ENCODE data around the gene TGM2. TPM values are rescaled to one million over a fixed set of nuclear protein-coding genes. Genes with fewer than 3 reads are reported as not detected.

TGM2 gene
- total RNA-seq, 1 experiment from 2014 or later, result 138 TPM

DNA sequence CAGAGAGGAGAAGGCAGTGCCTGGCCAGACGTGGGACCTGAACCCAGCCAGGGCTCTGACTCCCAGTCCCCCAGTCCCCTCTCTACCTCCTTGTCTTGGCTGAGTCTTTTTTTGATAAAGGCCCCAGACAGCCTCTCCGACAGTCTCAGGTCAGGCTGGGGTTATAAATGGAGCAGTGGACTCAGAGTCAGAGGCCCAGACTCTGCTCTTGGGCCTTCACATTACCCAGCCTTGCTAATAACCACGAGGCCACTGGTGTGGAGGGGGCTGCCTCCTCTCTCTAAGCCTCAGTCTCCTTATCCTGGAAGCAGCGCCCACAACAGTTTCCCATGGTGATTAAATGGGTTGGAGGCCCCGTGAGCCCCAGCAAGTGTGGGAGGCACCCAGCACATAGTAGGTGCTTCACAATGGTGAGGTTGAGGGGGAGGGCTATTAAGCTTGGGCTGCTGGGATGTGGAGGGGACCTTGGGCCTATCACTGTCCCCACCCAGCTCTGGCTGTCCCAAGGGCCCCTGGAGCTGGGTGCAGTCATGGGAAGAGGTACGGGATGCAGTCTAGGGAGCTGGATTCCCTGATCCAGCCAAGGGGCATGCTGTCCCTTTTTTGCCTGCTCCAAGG, 35.7 kb downstream of the TGM2 start:
- Mint-ChIP-seq H3K27ac (ENCODE audit: unreplicated experiment) (peak overlapping the region; percentile 33), H3K9me3 (ENCODE audit: unreplicated experiment) (no peaks in the 10 kb centered on the region), H3K4me1 (ENCODE audit: low read depth, unreplicated experiment) (peaks cover 40% of the 10 kb centered on the region), H3K27me3 (ENCODE audit: insufficient read depth, unreplicated experiment) (no peaks in the 10 kb centered on the region), H3K36me3 (ENCODE audit: insufficient read depth, unreplicated experiment) (no peaks in the 10 kb centered on the region), H3K4me3 (ENCODE audit: unreplicated experiment) (no peak overlapping the region)
- Histone ChIP-seq H3K4me1 (peaks cover 33% of the 10 kb centered on the region), H3K4me3 (ENCODE audit: low read depth, low read length) (no peak overlapping the region), H3K27me3 (replicated peaks; ENCODE audit: control insufficient read depth, insufficient read depth, low read length) (no peaks in the 10 kb centered on the region), H3K9me3 (no peaks in the 10 kb centered on the region), H3K36me3 (ENCODE audit: control insufficient read depth, insufficient read depth, low read length) (no peaks in the 10 kb centered on the region)
- intact Hi-C loops (cut with micrococcal nuclease; ENCODE audit: unreplicated experiment), result no loop called here
- POLR2A ChIA-PET, result no interaction called here
- CTCF ChIA-PET, result interaction anchor here (1.5 kb wide), 1 partner anchor 56 kb away, joined by 5 read pairs; no protein-coding TSS in a partner anchor
- DNase-seq, result peak in 1 of 2 experiments; percentile 43
- TF ChIP-seq, protein P1, sequence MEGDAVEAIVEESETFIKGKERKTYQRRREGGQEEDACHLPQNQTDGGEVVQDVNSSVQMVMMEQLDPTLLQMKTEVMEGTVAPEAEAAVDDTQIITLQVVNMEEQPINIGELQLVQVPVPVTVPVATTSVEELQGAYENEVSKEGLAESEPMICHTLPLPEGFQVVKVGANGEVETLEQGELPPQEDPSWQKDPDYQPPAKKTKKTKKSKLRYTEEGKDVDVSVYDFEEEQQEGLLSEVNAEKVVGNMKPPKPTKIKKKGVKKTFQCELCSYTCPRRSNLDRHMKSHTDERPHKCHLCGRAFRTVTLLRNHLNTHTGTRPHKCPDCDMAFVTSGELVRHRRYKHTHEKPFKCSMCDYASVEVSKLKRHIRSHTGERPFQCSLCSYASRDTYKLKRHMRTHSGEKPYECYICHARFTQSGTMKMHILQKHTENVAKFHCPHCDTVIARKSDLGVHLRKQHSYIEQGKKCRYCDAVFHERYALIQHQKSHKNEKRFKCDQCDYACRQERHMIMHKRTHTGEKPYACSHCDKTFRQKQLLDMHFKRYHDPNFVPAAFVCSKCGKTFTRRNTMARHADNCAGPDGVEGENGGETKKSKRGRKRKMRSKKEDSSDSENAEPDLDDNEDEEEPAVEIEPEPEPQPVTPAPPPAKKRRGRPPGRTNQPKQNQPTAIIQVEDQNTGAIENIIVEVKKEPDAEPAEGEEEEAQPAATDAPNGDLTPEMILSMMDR (IDR thresholded peaks at IDR 0.05; ENCODE audit: insufficient read depth in 1 of 2, low read depth in 1 of 2, low read length in 1 of 2, severe bottlenecking in 1 of 2, unreplicated experiment in 1 of 2), result no peak
- no TSS peak for BruUV-seq (replicated peaks)

DNA sequence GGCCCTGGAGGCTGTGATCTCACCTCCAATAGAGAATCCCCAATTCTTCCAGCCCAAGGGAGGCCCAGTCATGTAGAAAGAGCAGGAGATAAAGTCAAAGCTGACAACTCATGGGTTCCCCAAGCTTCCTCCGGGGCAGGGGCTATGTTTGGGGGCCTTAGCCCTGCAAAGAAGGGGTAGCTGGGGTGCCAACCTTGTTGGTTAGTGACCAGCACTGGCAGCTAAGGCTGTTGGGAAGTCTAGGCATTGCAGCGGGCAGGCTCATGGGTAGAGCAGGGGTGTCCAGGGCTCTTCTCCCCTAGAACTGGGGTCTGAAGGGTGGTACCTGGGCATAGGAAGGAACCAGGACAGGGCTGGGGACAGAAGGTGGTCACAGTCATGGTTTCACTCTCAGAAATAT, 36.4 kb downstream of the TGM2 start:
- H3K4me1 Mint-ChIP-seq (ENCODE audit: low read depth, unreplicated experiment), result peaks cover 35% of the 10 kb centered on the region
- Histone ChIP-seq H3K36me3 (ENCODE audit: control insufficient read depth, insufficient read depth, low read length) (no peaks in the 10 kb centered on the region), H3K9me3 (no peaks in the 10 kb centered on the region), H3K4me1 (peaks cover 27% of the 10 kb centered on the region), H3K4me3 (ENCODE audit: low read depth, low read length) (no peak overlapping the region), H3K27me3 (replicated peaks; ENCODE audit: control insufficient read depth, insufficient read depth, low read length) (no peaks in the 10 kb centered on the region)
- no peak overlapping the region for H3K4me3 Mint-ChIP-seq (ENCODE audit: unreplicated experiment)
- no peaks in the 10 kb centered on the region for H3K27me3 Mint-ChIP-seq (ENCODE audit: insufficient read depth, unreplicated experiment)
- intact Hi-C loops (cut with micrococcal nuclease; ENCODE audit: unreplicated experiment), result no loop called here
- TSS peak; percentile 76 for BruUV-seq (replicated peaks)
- POLR2A ChIA-PET, result interaction anchor here (0.6 kb wide), 1 partner anchor 65 kb away, joined by 3 read pairs; no protein-coding TSS in a partner anchor
- no peaks in the 10 kb centered on the region for H3K36me3 Mint-ChIP-seq (ENCODE audit: insufficient read depth, unreplicated experiment)
- peak overlapping the region; percentile 33 for H3K27ac Mint-ChIP-seq (ENCODE audit: unreplicated experiment)
- no peak for DNase-seq
- CTCF ChIA-PET, result no interaction called here
- no peaks in the 10 kb centered on the region for H3K9me3 Mint-ChIP-seq (ENCODE audit: unreplicated experiment)
- TF ChIP-seq, protein P1 (IDR thresholded peaks at IDR 0.05; ENCODE audit: insufficient read depth in 1 of 2, low read depth in 1 of 2, low read length in 1 of 2, severe bottlenecking in 1 of 2, unreplicated experiment in 1 of 2), result no peak

DNA sequence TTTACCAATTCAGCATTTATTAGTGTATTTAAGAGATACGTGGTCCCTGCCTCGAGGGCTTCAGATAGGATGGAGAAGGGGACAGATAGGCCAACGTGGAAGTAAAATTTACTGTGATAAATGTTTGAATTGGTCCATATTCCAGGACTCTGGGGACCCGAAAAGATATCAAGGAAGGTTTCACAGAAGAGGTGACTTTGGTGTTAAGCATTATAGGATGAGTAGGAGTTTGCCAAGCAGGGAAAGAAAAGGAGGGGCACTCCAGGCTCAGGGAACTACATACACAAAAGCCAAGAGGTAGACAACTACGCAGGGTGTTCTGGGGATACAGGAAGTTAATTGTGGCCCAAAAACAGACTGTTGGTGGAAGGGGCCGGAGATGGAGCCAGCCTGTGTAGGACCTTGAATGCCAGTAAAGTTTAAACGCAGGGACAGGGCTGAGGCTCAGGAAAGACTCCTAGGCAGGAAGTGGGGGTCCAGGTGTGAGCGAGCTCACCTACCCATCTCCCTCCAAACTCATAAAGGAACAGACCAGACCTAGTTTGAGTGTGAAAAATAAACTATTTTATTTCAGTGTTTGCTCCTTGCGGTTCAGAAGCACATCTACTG, 37.0 kb downstream of the TGM2 start:
- intact Hi-C loops (cut with micrococcal nuclease; ENCODE audit: unreplicated experiment), result no loop called here
- no peaks in the 10 kb centered on the region for H3K9me3 ChIP-seq
- peaks cover 5% of the 10 kb centered on the region for H3K36me3 Mint-ChIP-seq (ENCODE audit: insufficient read depth, unreplicated experiment)
- BruUV-seq (replicated peaks), result no TSS peak
- no peaks in the 10 kb centered on the region for H3K9me3 Mint-ChIP-seq (ENCODE audit: unreplicated experiment)
- ChIA-PET CTCF (no interaction called here), POLR2A (interaction anchor here (0.6 kb wide), 2 partner anchors 64 to 70 kb away, joined by 3 to 14 read pairs; no protein-coding TSS in a partner anchor)
- no peak overlapping the region for H3K27ac Mint-ChIP-seq (ENCODE audit: unreplicated experiment)
- no peak overlapping the region for H3K4me3 Mint-ChIP-seq (ENCODE audit: unreplicated experiment)
- H3K4me1 ChIP-seq, result peaks cover 24% of the 10 kb centered on the region
- no peak overlapping the region for H3K4me3 ChIP-seq (ENCODE audit: low read depth, low read length)
- peaks cover 34% of the 10 kb centered on the region for H3K4me1 Mint-ChIP-seq (ENCODE audit: low read depth, unreplicated experiment)
- no peaks in the 10 kb centered on the region for H3K27me3 ChIP-seq (replicated peaks; ENCODE audit: control insufficient read depth, insufficient read depth, low read length)
- no peaks in the 10 kb centered on the region for H3K27me3 Mint-ChIP-seq (ENCODE audit: insufficient read depth, unreplicated experiment)
- H3K36me3 ChIP-seq (ENCODE audit: control insufficient read depth, insufficient read depth, low read length), result no peaks in the 10 kb centered on the region
- DNase-seq, result peak in 1 of 2 experiments; percentile 23
- TF ChIP-seq, protein P1 (IDR thresholded peaks at IDR 0.05; ENCODE audit: insufficient read depth in 1 of 2, low read depth in 1 of 2, low read length in 1 of 2, severe bottlenecking in 1 of 2, unreplicated experiment in 1 of 2), result no peak

Measured in Caco-2 (cell line).